ENCODE measurements around the gene LILRB2.
A peak's percentile ranks its signal among the peaks of the same experiment; 100 is the strongest.
"Not testable (repeated sequence)": the region's sequence is repeated elsewhere in the genome, so short reads cannot be mapped to it uniquely, and the experiment has no call there.

LILRB2 gene

GRCh38 chr19:54281007-54281728 lies at the start of gene LILRB2:
TSS of gene LILRB2 (minus strand) at chr19:54281110. CDS start at chr19:54280496, 614 bp downstream.
- H3K4me3 ChIP-seq (ENCODE audit: low read depth in 1 of 5, low read length in 5 of 5): peak within 1 kb of the TSS in 4 of 5 donors; percentile 42 to 69 (median 52)
- H3K9ac ChIP-seq (ENCODE audit: low read length in 5 of 5): no peak within 1 kb of the TSS
- no peak within 1 kb of the TSS for H3K27ac ChIP-seq (ENCODE audit: low read depth, low read length)

GRCh38 chr19:54329476-54330165 lies 48.7 kb upstream of the LILRB2 start:
- no peak overlapping the region for H3K4me3 ChIP-seq (ENCODE audit: low read depth in 1 of 5, low read length in 5 of 5)
- no peak overlapping the region for H3K27ac ChIP-seq (ENCODE audit: low read depth, low read length)
- H3K4me1 ChIP-seq (ENCODE audit: control insufficient read depth in 5 of 5, insufficient read depth in 5 of 5, low read length in 5 of 5): peaks cover 0 to 23% (median 20%) of the 10 kb centered on the region in 5 donors
- no peaks in the 10 kb centered on the region for H3K9me3 ChIP-seq (ENCODE audit: control insufficient read depth in 5 of 5, low read length in 5 of 5)
- H3K36me3 ChIP-seq (ENCODE audit: control insufficient read depth in 5 of 5, insufficient read depth in 5 of 5, low read length in 5 of 5): no peaks in the 10 kb centered on the region
- peaks cover 0 to 6% (median 0%) of the 10 kb centered on the region in 5 donors for H3K27me3 ChIP-seq (ENCODE audit: control insufficient read depth in 5 of 5, insufficient read depth in 4 of 5, low read length in 5 of 5)
- no peak overlapping the region for H3K9ac ChIP-seq (ENCODE audit: low read length in 5 of 5)

More at GRCh38 chr19:54281007-54281728, at the start of gene LILRB2:
- Histone ChIP-seq H3K4me1 (ENCODE audit: control insufficient read depth in 5 of 5, insufficient read depth in 5 of 5, low read length in 5 of 5) (peaks cover 0 to 27% (median 5%) of the 10 kb centered on the region in 5 donors), H3K9me3 (ENCODE audit: control insufficient read depth in 5 of 5, low read length in 5 of 5) (no peaks in the 10 kb centered on the region), H3K27me3 (ENCODE audit: control insufficient read depth in 5 of 5, insufficient read depth in 4 of 5, low read length in 5 of 5) (peaks cover 0 to 13% (median 6%) of the 10 kb centered on the region in 5 donors), H3K36me3 (ENCODE audit: control insufficient read depth in 5 of 5, insufficient read depth in 5 of 5, low read length in 5 of 5) (no peaks in the 10 kb centered on the region)

DNA sequence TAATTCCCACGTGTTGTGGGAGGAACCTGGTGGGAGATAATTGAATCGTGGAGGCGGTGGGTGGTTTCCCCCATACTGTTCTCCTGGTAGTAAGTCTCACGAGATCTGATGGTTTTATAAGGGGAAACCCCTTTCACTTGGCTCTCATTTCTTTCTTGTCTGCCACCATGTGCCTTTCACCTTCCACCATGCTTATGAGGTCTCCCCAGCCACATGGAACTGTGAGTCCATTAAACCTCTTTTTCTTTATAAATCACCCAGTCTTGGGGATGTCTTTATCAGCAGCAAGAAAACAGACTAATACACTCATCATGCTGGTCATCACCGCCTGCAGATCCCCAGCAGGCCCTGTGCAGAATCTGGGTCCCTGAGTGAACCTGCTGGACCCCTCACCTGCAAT lies 47.9 kb upstream of the LILRB2 start:
- not testable (repeated sequence) for H3K4me3 ChIP-seq (ENCODE audit: low read depth in 1 of 5, low read length in 5 of 5); H3K36me3 ChIP-seq (ENCODE audit: control insufficient read depth in 5 of 5, insufficient read depth in 5 of 5, low read length in 5 of 5); H3K27ac ChIP-seq (ENCODE audit: low read depth, low read length); H3K27me3 ChIP-seq (ENCODE audit: control insufficient read depth in 5 of 5, insufficient read depth in 4 of 5, low read length in 5 of 5); H3K9me3 ChIP-seq (ENCODE audit: control insufficient read depth in 5 of 5, low read length in 5 of 5); H3K9ac ChIP-seq (ENCODE audit: low read length in 5 of 5)
- peaks cover 0 to 23% (median 20%) of the 10 kb centered on the region in 5 donors for H3K4me1 ChIP-seq (ENCODE audit: control insufficient read depth in 5 of 5, insufficient read depth in 5 of 5, low read length in 5 of 5)

DNA sequence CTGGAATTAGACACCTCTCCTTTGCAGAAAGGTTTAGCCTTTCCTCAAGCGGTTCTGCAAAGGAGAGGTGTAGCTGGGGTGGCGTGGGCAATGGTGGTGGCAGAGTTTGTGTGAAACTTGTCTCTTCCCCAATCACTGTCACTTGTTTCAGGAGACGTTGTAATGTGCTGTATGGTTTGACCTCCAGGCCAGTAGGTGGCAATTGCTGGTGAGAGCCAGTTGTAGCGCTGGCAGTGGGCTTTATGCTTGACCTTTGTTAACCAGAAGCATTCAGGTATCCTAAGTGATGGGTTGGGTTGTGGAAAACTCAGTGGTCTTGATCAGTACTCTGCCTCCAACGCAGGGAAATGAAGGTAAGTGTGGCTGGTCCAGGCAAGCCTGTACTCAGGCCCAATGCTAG lies 44.7 kb upstream of the LILRB2 start:
- H3K36me3 ChIP-seq (ENCODE audit: control insufficient read depth in 5 of 5, insufficient read depth in 5 of 5, low read length in 5 of 5): no peaks in the 10 kb centered on the region
- H3K27ac ChIP-seq (ENCODE audit: low read depth, low read length): no peak overlapping the region
- H3K4me3 ChIP-seq (ENCODE audit: low read depth in 1 of 5, low read length in 5 of 5): no peak overlapping the region
- no peaks in the 10 kb centered on the region for H3K27me3 ChIP-seq (ENCODE audit: control insufficient read depth in 5 of 5, insufficient read depth in 4 of 5, low read length in 5 of 5)
- H3K9ac ChIP-seq (ENCODE audit: low read length in 5 of 5): no peak overlapping the region
- H3K4me1 ChIP-seq (ENCODE audit: control insufficient read depth in 5 of 5, insufficient read depth in 5 of 5, low read length in 5 of 5): peaks cover 0 to 23% (median 20%) of the 10 kb centered on the region in 5 donors
- H3K9me3 ChIP-seq (ENCODE audit: control insufficient read depth in 5 of 5, low read length in 5 of 5): no peaks in the 10 kb centered on the region

GRCh38 chr19:54325194-54325621 lies 44.3 kb upstream of the LILRB2 start:
- no peaks in the 10 kb centered on the region for H3K36me3 ChIP-seq (ENCODE audit: control insufficient read depth in 5 of 5, insufficient read depth in 5 of 5, low read length in 5 of 5)
- H3K9ac ChIP-seq (ENCODE audit: low read length in 5 of 5): no peak overlapping the region
- no peak overlapping the region for H3K27ac ChIP-seq (ENCODE audit: low read depth, low read length)
- H3K27me3 ChIP-seq (ENCODE audit: control insufficient read depth in 5 of 5, insufficient read depth in 4 of 5, low read length in 5 of 5): peaks cover 0 to 2% (median 0%) of the 10 kb centered on the region in 5 donors
- H3K4me1 ChIP-seq (ENCODE audit: control insufficient read depth in 5 of 5, insufficient read depth in 5 of 5, low read length in 5 of 5): peaks cover 0 to 23% (median 20%) of the 10 kb centered on the region in 5 donors
- H3K9me3 ChIP-seq (ENCODE audit: control insufficient read depth in 5 of 5, low read length in 5 of 5): no peaks in the 10 kb centered on the region
- no peak overlapping the region for H3K4me3 ChIP-seq (ENCODE audit: low read depth in 1 of 5, low read length in 5 of 5)

GRCh38 chr19:54324071-54324470 lies 43.2 kb upstream of the LILRB2 start:
- H3K4me1 ChIP-seq (ENCODE audit: control insufficient read depth in 5 of 5, insufficient read depth in 5 of 5, low read length in 5 of 5): peaks cover 0 to 23% (median 20%) of the 10 kb centered on the region in 5 donors
- no peak overlapping the region for H3K27ac ChIP-seq (ENCODE audit: low read depth, low read length)
- H3K4me3 ChIP-seq (ENCODE audit: low read depth in 1 of 5, low read length in 5 of 5): no peak overlapping the region
- H3K27me3 ChIP-seq (ENCODE audit: control insufficient read depth in 5 of 5, insufficient read depth in 4 of 5, low read length in 5 of 5): peaks cover 0 to 6% (median 0%) of the 10 kb centered on the region in 5 donors
- no peak overlapping the region for H3K9ac ChIP-seq (ENCODE audit: low read length in 5 of 5)
- no peaks in the 10 kb centered on the region for H3K36me3 ChIP-seq (ENCODE audit: control insufficient read depth in 5 of 5, insufficient read depth in 5 of 5, low read length in 5 of 5)
- no peaks in the 10 kb centered on the region for H3K9me3 ChIP-seq (ENCODE audit: control insufficient read depth in 5 of 5, low read length in 5 of 5)

DNA sequence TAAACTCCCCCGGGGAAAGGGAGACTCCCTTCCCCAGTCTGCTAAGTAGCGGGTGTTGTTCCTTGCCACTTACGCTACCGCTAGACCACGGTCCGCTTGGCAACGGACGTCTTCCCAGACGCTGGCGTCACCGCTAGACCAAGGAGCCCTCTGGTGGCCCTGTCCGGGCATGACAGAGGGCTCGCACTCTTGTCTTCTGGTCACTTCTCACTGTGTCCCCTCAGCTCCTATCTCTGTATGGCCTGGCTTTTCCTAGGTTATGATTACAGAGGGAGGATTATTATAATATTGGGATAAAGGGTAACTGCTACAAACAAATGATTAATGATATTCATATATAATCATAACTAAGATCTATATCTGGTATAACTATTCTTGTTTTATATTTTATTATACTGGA lies 42.0 kb upstream of the LILRB2 start:
- not testable (repeated sequence) for H3K27me3 ChIP-seq (ENCODE audit: control insufficient read depth in 5 of 5, insufficient read depth in 4 of 5, low read length in 5 of 5); H3K36me3 ChIP-seq (ENCODE audit: control insufficient read depth in 5 of 5, insufficient read depth in 5 of 5, low read length in 5 of 5); H3K9ac ChIP-seq (ENCODE audit: low read length in 5 of 5); H3K4me3 ChIP-seq (ENCODE audit: low read depth in 1 of 5, low read length in 5 of 5); H3K27ac ChIP-seq (ENCODE audit: low read depth, low read length); H3K9me3 ChIP-seq (ENCODE audit: control insufficient read depth in 5 of 5, low read length in 5 of 5)
- peaks cover 0 to 23% (median 20%) of the 10 kb centered on the region in 5 donors for H3K4me1 ChIP-seq (ENCODE audit: control insufficient read depth in 5 of 5, insufficient read depth in 5 of 5, low read length in 5 of 5)

GRCh38 chr19:54322295-54322694 lies 41.4 kb upstream of the LILRB2 start:
- H3K4me3 ChIP-seq (ENCODE audit: low read depth in 1 of 5, low read length in 5 of 5); H3K9ac ChIP-seq (ENCODE audit: low read length in 5 of 5); H3K27ac ChIP-seq (ENCODE audit: low read depth, low read length): not testable (repeated sequence)

GRCh38 chr19:54319892-54320670 lies 39.2 kb upstream of the LILRB2 start:
- no peak overlapping the region for H3K9ac ChIP-seq (ENCODE audit: low read length in 5 of 5)
- H3K27me3 ChIP-seq (ENCODE audit: control insufficient read depth in 5 of 5, insufficient read depth in 4 of 5, low read length in 5 of 5): peaks cover 2 to 20% (median 9%) of the 10 kb centered on the region in 5 donors
- no peaks in the 10 kb centered on the region for H3K9me3 ChIP-seq (ENCODE audit: control insufficient read depth in 5 of 5, low read length in 5 of 5)
- H3K36me3 ChIP-seq (ENCODE audit: control insufficient read depth in 5 of 5, insufficient read depth in 5 of 5, low read length in 5 of 5): no peaks in the 10 kb centered on the region
- peaks cover 0 to 5% (median 0%) of the 10 kb centered on the region in 5 donors for H3K4me1 ChIP-seq (ENCODE audit: control insufficient read depth in 5 of 5, insufficient read depth in 5 of 5, low read length in 5 of 5)
- no peak overlapping the region for H3K4me3 ChIP-seq (ENCODE audit: low read depth in 1 of 5, low read length in 5 of 5)
- H3K27ac ChIP-seq (ENCODE audit: low read depth, low read length): no peak overlapping the region

More at GRCh38 chr19:54322295-54322694, 41.4 kb upstream of the LILRB2 start:
- not testable (repeated sequence) for H3K9me3 ChIP-seq (ENCODE audit: control insufficient read depth in 5 of 5, low read length in 5 of 5); H3K36me3 ChIP-seq (ENCODE audit: control insufficient read depth in 5 of 5, insufficient read depth in 5 of 5, low read length in 5 of 5)
- H3K27me3 ChIP-seq (ENCODE audit: control insufficient read depth in 5 of 5, insufficient read depth in 4 of 5, low read length in 5 of 5): peaks cover 0 to 13% (median 4%) of the 10 kb centered on the region in 5 donors
- peaks cover 0 to 20% (median 18%) of the 10 kb centered on the region in 5 donors for H3K4me1 ChIP-seq (ENCODE audit: control insufficient read depth in 5 of 5, insufficient read depth in 5 of 5, low read length in 5 of 5)

All from subcutaneous abdominal adipose tissue (tissue), 5 donors.